ENCODE results near the gene NPR2.

DNA sequence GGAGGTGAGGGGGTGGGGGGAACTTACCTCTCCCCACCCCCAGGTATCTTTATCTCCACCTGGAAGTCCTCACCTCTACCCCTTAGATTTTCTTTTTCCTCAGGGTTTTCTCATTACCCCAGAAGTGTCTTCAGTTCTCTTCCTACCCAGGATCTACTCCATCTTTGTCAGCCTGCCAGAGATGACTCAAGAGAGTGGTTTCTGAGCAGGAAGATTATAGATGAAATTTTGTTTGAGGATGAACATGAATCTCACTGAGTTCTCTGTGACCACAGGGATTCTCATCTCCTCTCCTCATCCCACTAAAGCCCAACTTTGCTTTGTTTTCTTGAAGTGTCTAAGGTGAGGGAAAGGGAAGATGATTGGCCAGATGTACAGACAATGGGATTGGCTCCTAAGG is 28.7 kb downstream of the NPR2 start:
- TF ChIP-seq EZH2 (IDR thresholded peaks at IDR 0.05; ENCODE audit: low read length): no peak
- TF ChIP-seq, protein P1, sequence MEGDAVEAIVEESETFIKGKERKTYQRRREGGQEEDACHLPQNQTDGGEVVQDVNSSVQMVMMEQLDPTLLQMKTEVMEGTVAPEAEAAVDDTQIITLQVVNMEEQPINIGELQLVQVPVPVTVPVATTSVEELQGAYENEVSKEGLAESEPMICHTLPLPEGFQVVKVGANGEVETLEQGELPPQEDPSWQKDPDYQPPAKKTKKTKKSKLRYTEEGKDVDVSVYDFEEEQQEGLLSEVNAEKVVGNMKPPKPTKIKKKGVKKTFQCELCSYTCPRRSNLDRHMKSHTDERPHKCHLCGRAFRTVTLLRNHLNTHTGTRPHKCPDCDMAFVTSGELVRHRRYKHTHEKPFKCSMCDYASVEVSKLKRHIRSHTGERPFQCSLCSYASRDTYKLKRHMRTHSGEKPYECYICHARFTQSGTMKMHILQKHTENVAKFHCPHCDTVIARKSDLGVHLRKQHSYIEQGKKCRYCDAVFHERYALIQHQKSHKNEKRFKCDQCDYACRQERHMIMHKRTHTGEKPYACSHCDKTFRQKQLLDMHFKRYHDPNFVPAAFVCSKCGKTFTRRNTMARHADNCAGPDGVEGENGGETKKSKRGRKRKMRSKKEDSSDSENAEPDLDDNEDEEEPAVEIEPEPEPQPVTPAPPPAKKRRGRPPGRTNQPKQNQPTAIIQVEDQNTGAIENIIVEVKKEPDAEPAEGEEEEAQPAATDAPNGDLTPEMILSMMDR (optimal IDR thresholded peaks at IDR 0.05 in 1 of 3, IDR thresholded peaks at IDR 0.05 in 1 of 3, conservative IDR thresholded peaks at IDR 0.05 in 1 of 3; ENCODE audit: extremely low read depth in 1 of 3, insufficient read depth in 2 of 3, low read length in 3 of 3): no peak

Data from keratinocyte (primary cell).